Muscle of leg (tissue), 11 donors: Measurements from ENCODE around the gene SULT2B1. TPM values are rescaled to one million over a fixed set of nuclear protein-coding genes. Genes with fewer than 3 reads are reported as not detected.

Experiments used
- DNase-seq: peaks from one replicate; pipeline ENCODE4 v3.0.0; 2013
- H3K27ac ChIP-seq: one replicate; pipeline ENCODE4 v1.5.1; 2013; ENCODE audit warnings: mild to moderate bottlenecking, low read length, control low read depth
- H3K27me3 ChIP-seq: one replicate; pipeline ENCODE4 v1.6.1; 2013; ENCODE audit warnings: low read length; ENCODE audit not compliant: control insufficient read depth, insufficient read depth
- H3K36me3 ChIP-seq: one replicate; pipeline ENCODE4 v1.6.1; 2013; ENCODE audit warnings: low read length; ENCODE audit not compliant: control insufficient read depth, insufficient read depth
- H3K4me1 ChIP-seq: one replicate; pipeline ENCODE4 v1.6.1; 2013; ENCODE audit warnings: low read length; ENCODE audit not compliant: control insufficient read depth, insufficient read depth
- H3K4me3 ChIP-seq: one replicate; pipeline ENCODE4 v1.5.1; 2013; ENCODE audit warnings: low read length, control low read depth
- H3K9me3 ChIP-seq: replicated peaks from 2 replicates; pipeline ENCODE4 v1.6.1; 2013; ENCODE audit warnings: low read depth, low read length; ENCODE audit not compliant: control insufficient read depth
- WGBS: methylation state at CpG from one replicate; pipeline ENCODE4 v1.1.5; 2013; ENCODE audit warnings: missing lambda C conversion rate; ENCODE audit not compliant: insufficient coverage; 5-methylcytosine and 5-hydroxymethylcytosine counted together
- polyA plus RNA-seq, 8 donors: library from polyadenylated mRNA; unstranded; fragments of 120-200 nt; gene quantifications; one replicate each; pipeline versions ENCODE4 v1.2.1 to v1.2.3, GENCODE V29; 2013; ENCODE audit warnings: inconsistent platforms in 1 of 8, low replicate concordance in 1 of 8; ENCODE audit not compliant: insufficient read length in 8 of 8, insufficient read depth in 1 of 8
- total RNA-seq: library from RNA; stranded (reverse); fragments of 120-200 nt; gene quantifications from one replicate; pipeline ENCODE4 v1.2.4, GENCODE V29; 2013

SULT2B1 gene
- total and polyA plus RNA-seq, 9 donors = 0.11 to 2.9 (median 0.25) TPM; not detected in 1

GRCh38 chr19:48641850-48642249 lies 89.9 kb downstream of the SULT2B1 start:
- H3K27ac ChIP-seq = no peak overlapping the region
- DNase-seq = no peak
- H3K36me3 ChIP-seq = no peaks in the 10 kb centered on the region
- H3K4me3 ChIP-seq = no peak overlapping the region
- no peaks in the 10 kb centered on the region for H3K9me3 ChIP-seq
- peaks cover 4% of the 10 kb centered on the region for H3K27me3 ChIP-seq
- 100% methylated on average over 1 of the region's 2 CpGs for WGBS
- peaks cover 42% of the 10 kb centered on the region for H3K4me1 ChIP-seq

GRCh38 chr19:48642862-48643261 lies 90.9 kb downstream of the SULT2B1 start:
- peaks cover 43% of the 10 kb centered on the region for H3K4me1 ChIP-seq
- peaks cover 4% of the 10 kb centered on the region for H3K27me3 ChIP-seq
- WGBS = 86% methylated on average over 2 of the region's 5 CpGs
- H3K36me3 ChIP-seq = no peaks in the 10 kb centered on the region
- no peaks in the 10 kb centered on the region for H3K9me3 ChIP-seq
- no peak for DNase-seq
- no peak overlapping the region for H3K27ac ChIP-seq
- no peak overlapping the region for H3K4me3 ChIP-seq

GRCh38 chr19:48644355-48644754 lies 92.4 kb downstream of the SULT2B1 start:
- Histone ChIP-seq H3K27ac (no peak overlapping the region), H3K4me3 (no peak overlapping the region), H3K4me1 (peaks cover 40% of the 10 kb centered on the region), H3K9me3 (no peaks in the 10 kb centered on the region), H3K36me3 (no peaks in the 10 kb centered on the region), H3K27me3 (peaks cover 4% of the 10 kb centered on the region)
- no peak for DNase-seq
- WGBS = 100% methylated on average over 1 of the region's 4 CpGs

- Histone ChIP-seq H3K27me3 (peaks cover under 1% of the 10 kb centered on the region), H3K9me3 (no peaks in the 10 kb centered on the region), H3K4me3 (peak overlapping the region; percentile 58), H3K36me3 (no peaks in the 10 kb centered on the region), H3K27ac (peak overlapping the region; percentile 91), H3K4me1 (peaks cover 42% of the 10 kb centered on the region)
- DNase-seq = peak; percentile 90
- 0% methylated on average over 14 of the region's 25 CpGs for WGBS
Measured at GRCh38 chr19:48644839-48645619, 93.1 kb downstream of the SULT2B1 start.

- peak overlapping the region; percentile 91 for H3K27ac ChIP-seq
- no peaks in the 10 kb centered on the region for H3K27me3 ChIP-seq
- DNase-seq = peak; percentile 60
- H3K9me3 ChIP-seq = no peaks in the 10 kb centered on the region
- 0% methylated on average over 6 of the region's 6 CpGs for WGBS
- no peaks in the 10 kb centered on the region for H3K36me3 ChIP-seq
- H3K4me3 ChIP-seq = peak overlapping the region; percentile 58
- H3K4me1 ChIP-seq = peaks cover 42% of the 10 kb centered on the region
Measured at GRCh38 chr19:48645620-48646000, 93.6 kb downstream of the SULT2B1 start.

GRCh38 chr19:48646001-48646721 lies 94.2 kb downstream of the SULT2B1 start, which contains the start of gene CA11:
Gene CA11 (minus strand): TSS chr19:48646187. CDS start chr19:48645632, 555 bp downstream.
- peak; percentile 96 for DNase-seq
- under 1% methylated on average over 29 of the region's 33 CpGs for WGBS
- Histone ChIP-seq H3K27me3 (no peaks in the 10 kb centered on the region), H3K36me3 (no peaks in the 10 kb centered on the region), H3K4me3 (peak within 1 kb of the TSS; percentile 58), H3K9me3 (no peaks in the 10 kb centered on the region), H3K27ac (peak within 1 kb of the TSS; percentile 91), H3K4me1 (peaks cover 42% of the 10 kb centered on the region)

GRCh38 chr19:48646722-48647216 lies 94.8 kb downstream of the SULT2B1 start:
- H3K4me1 ChIP-seq = peaks cover 42% of the 10 kb centered on the region
- peak overlapping the region; percentile 58 for H3K4me3 ChIP-seq
- WGBS = 4% methylated on average over 4 of the region's 10 CpGs
- DNase-seq = no peak
- no peaks in the 10 kb centered on the region for H3K27me3 ChIP-seq
- no peaks in the 10 kb centered on the region for H3K9me3 ChIP-seq
- no peaks in the 10 kb centered on the region for H3K36me3 ChIP-seq
- H3K27ac ChIP-seq = peak overlapping the region; percentile 91

- H3K27ac ChIP-seq = no peak overlapping the region
- H3K4me3 ChIP-seq = no peak overlapping the region
- H3K27me3 ChIP-seq = no peaks in the 10 kb centered on the region
- H3K4me1 ChIP-seq = peaks cover 42% of the 10 kb centered on the region
- no peaks in the 10 kb centered on the region for H3K9me3 ChIP-seq
- no CpG with 5 or more reads among the region's 2 CpGs for WGBS
- DNase-seq = no peak
- no peaks in the 10 kb centered on the region for H3K36me3 ChIP-seq
Measured at GRCh38 chr19:48648134-48648533, 96.2 kb downstream of the SULT2B1 start.
